ENCODE results near the gene NF1. TPM values are rescaled to one million over a fixed set of nuclear protein-coding genes. Genes with fewer than 3 reads are reported as not detected.

The NF1 gene
- total and polyA plus RNA-seq, 7 donors: 4.8 to 83.8 (median 40.7) TPM

- intact Hi-C loops (cut with DNase I): no loop called here
- Histone ChIP-seq H3K4me3 (no peak overlapping the region), H3K9me3 (no peaks in the 10 kb centered on the region), H3K27ac (no peak overlapping the region), H3K36me3 (no peaks in the 10 kb centered on the region), H3K27me3 (no peaks in the 10 kb centered on the region), H3K4me1 (no peaks in the 10 kb centered on the region)
- DNase-seq: no peak
- 88 to 89% methylated on average over 7 of the region's 7 CpGs for WGBS, 2 donors
- TF ChIP-seq EP300 (IDR thresholded peaks at IDR 0.05): no peak
- TF ChIP-seq POLR2AphosphoS5 (IDR thresholded peaks at IDR 0.05): no peak
- TF ChIP-seq CTCF (IDR thresholded peaks at IDR 0.05): no peak
- TF ChIP-seq POLR2A (IDR thresholded peaks at IDR 0.05): no peak
These were observed 33.8 kb upstream of the NF1 start for GRCh38 chr17:31060791-31061550.

- H3K36me3 ChIP-seq: no peaks in the 10 kb centered on the region
- 91% methylated on average over 3 of the region's 3 CpGs for WGBS, 2 donors
These were observed 33.1 kb upstream of the NF1 start for GRCh38 chr17:31061678-31062077.

GRCh38 chr17:31062346-31062745 lies 32.4 kb upstream of the NF1 start:
- no peak for DNase-seq
- Histone ChIP-seq H3K36me3 (no peaks in the 10 kb centered on the region), H3K9me3 (no peaks in the 10 kb centered on the region), H3K4me3 (no peak overlapping the region), H3K4me1 (peaks cover 0 to under 1% (median under 1%) of the 10 kb centered on the region in 4 donors), H3K27ac (no peak overlapping the region), H3K27me3 (no peaks in the 10 kb centered on the region)
- 95 to 98% methylated on average over 3 of the region's 3 CpGs for WGBS, 2 donors
- intact Hi-C loops (cut with DNase I): no loop called here
- TF ChIP-seq POLR2A (IDR thresholded peaks at IDR 0.05) (no peak), CTCF (IDR thresholded peaks at IDR 0.05) (no peak), POLR2AphosphoS5 (IDR thresholded peaks at IDR 0.05) (no peak), EP300 (IDR thresholded peaks at IDR 0.05) (no peak)

More at GRCh38 chr17:31061678-31062077, 33.1 kb upstream of the NF1 start:
- DNase-seq: no peak
- H3K4me1 ChIP-seq: no peaks in the 10 kb centered on the region
- H3K27ac ChIP-seq: no peak overlapping the region
- no peaks in the 10 kb centered on the region for H3K27me3 ChIP-seq
- intact Hi-C loops (cut with DNase I): no loop called here
- H3K4me3 ChIP-seq: no peak overlapping the region
- no peaks in the 10 kb centered on the region for H3K9me3 ChIP-seq
- TF ChIP-seq EP300 (IDR thresholded peaks at IDR 0.05) (no peak), CTCF (IDR thresholded peaks at IDR 0.05) (no peak)

- Histone ChIP-seq H3K4me3 (no peak overlapping the region), H3K27ac (no peak overlapping the region), H3K27me3 (no peaks in the 10 kb centered on the region), H3K9me3 (no peaks in the 10 kb centered on the region), H3K36me3 (no peaks in the 10 kb centered on the region), H3K4me1 (peaks cover 0 to 11% (median 4%) of the 10 kb centered on the region in 4 donors)
- no peak for TF ChIP-seq EP300 (IDR thresholded peaks at IDR 0.05)
- no peak for DNase-seq
- WGBS, 2 donors: 89 to 94% methylated on average over 2 of the region's 2 CpGs
- intact Hi-C loops (cut with DNase I): no loop called here
These were observed 30.1 kb upstream of the NF1 start for GRCh38 chr17:31064707-31065106.

- Histone ChIP-seq H3K27ac (peak overlapping the region in 2 of 4 donors; percentile 37 to 45), H3K4me1 (peaks cover 0 to 11% (median 4%) of the 10 kb centered on the region in 4 donors), H3K9me3 (no peaks in the 10 kb centered on the region), H3K27me3 (no peaks in the 10 kb centered on the region), H3K36me3 (no peaks in the 10 kb centered on the region), H3K4me3 (no peak overlapping the region)
- no peak for DNase-seq
- TF ChIP-seq CTCF (IDR thresholded peaks at IDR 0.05) (no peak), POLR2AphosphoS5 (IDR thresholded peaks at IDR 0.05) (peak in 2 of 4 donors; percentile 9 to 20)
- 10 to 52% methylated on average over 2 of the region's 2 CpGs for WGBS, 2 donors
- intact Hi-C loops (cut with DNase I): no loop called here
These were observed 27.0 kb upstream of the NF1 start for GRCh38 chr17:31067691-31068184.

All from sigmoid colon (tissue), 7 donors.